Measurements from ENCODE around the gene GBP7.

Gene GBP7

GRCh38 chr1:89104147-89104546 is 71.7 kb downstream of the GBP7 start:
- DNase-seq (ENCODE audit: low read depth, low spot score) = no peak
- POLR2A ChIA-PET = no interaction called here
- CTCF ChIA-PET = interaction anchor here (0.9 to 1.0 kb wide), 2 partner anchors 17 to 18 kb away, joined by 3 read pairs; no protein-coding TSS in a partner anchor
- TF ChIP-seq CTCF (IDR thresholded peaks at IDR 0.05; ENCODE audit: insufficient read depth, low read length, missing control alignments) = no peak
- no peak overlapping the region for H3K4me3 ChIP-seq (ENCODE audit: low read depth, low read length)

- no peak for DNase-seq (ENCODE audit: low read depth, low spot score)
- TF ChIP-seq CTCF (IDR thresholded peaks at IDR 0.05; ENCODE audit: insufficient read depth, low read length, missing control alignments) = no peak
- ChIA-PET CTCF (no interaction called here), POLR2A (no interaction called here)
- no peak overlapping the region for H3K4me3 ChIP-seq (ENCODE audit: low read depth, low read length)
Measured at GRCh38 chr1:89102021-89102420, 73.8 kb downstream of the GBP7 start.

- POLR2A ChIA-PET = no interaction called here
- no peak overlapping the region for H3K4me3 ChIP-seq (ENCODE audit: low read depth, low read length)
- TF ChIP-seq CTCF (IDR thresholded peaks at IDR 0.05; ENCODE audit: insufficient read depth, low read length, missing control alignments) = no peak
- no peak for DNase-seq (ENCODE audit: low read depth, low spot score)
- CTCF ChIA-PET = no interaction called here
Measured at GRCh38 chr1:89100412-89100811, 75.4 kb downstream of the GBP7 start.

- DNase-seq (ENCODE audit: low read depth, low spot score) = no peak
- no peak for TF ChIP-seq CTCF (IDR thresholded peaks at IDR 0.05; ENCODE audit: insufficient read depth, low read length, missing control alignments)
- ChIA-PET POLR2A (no interaction called here), CTCF (no interaction called here)
- no peak overlapping the region for H3K4me3 ChIP-seq (ENCODE audit: low read depth, low read length)
Measured at GRCh38 chr1:89098857-89099256, 76.9 kb downstream of the GBP7 start.

GRCh38 chr1:89095737-89096136 is 80.1 kb downstream of the GBP7 start:
- DNase-seq (ENCODE audit: low read depth, low spot score) = no peak
- H3K4me3 ChIP-seq (ENCODE audit: low read depth, low read length) = no peak overlapping the region
- no peak for TF ChIP-seq CTCF (IDR thresholded peaks at IDR 0.05; ENCODE audit: insufficient read depth, low read length, missing control alignments)
- ChIA-PET POLR2A (no interaction called here), CTCF (interaction anchor here (1.6 kb wide), 1 partner anchor 10 kb away, joined by 11 read pairs; no protein-coding TSS in a partner anchor)

- H3K4me3 ChIP-seq (ENCODE audit: low read depth, low read length) = no peak overlapping the region
- no peak for DNase-seq (ENCODE audit: low read depth, low spot score)
- CTCF ChIA-PET = interaction anchor here (3.1 kb wide), 1 partner anchor 269 kb away, joined by 15 read pairs; no protein-coding TSS in a partner anchor
- no peak for TF ChIP-seq CTCF (IDR thresholded peaks at IDR 0.05; ENCODE audit: insufficient read depth, low read length, missing control alignments)
- POLR2A ChIA-PET = no interaction called here
Measured at GRCh38 chr1:89089962-89090361, 85.8 kb downstream of the GBP7 start.
